ENCODE results near the gene RHO. TPM values are rescaled to one million over a fixed set of nuclear protein-coding genes. Genes with fewer than 3 reads are reported as not detected.
A peak's percentile ranks its signal among the peaks of the same experiment; 100 is the strongest.
"Not testable (repeated sequence)": the region's sequence is repeated elsewhere in the genome, so short reads cannot be mapped to it uniquely, and the experiment has no call there.

Gene RHO
- not detected in 2 replicates for total RNA-seq
- not detected in 2 replicates for polyA plus RNA-seq
- polyA plus RNA-seq (2011; cell fraction: cytosol; rRNA removed), result not detected in 2 replicates
- 0.12 TPM in 1 of 2 replicates, not detected in the other for polyA plus RNA-seq (2011; cell fraction: nucleus; rRNA removed)
- polyA plus RNA-seq (2012), result not detected in 2 replicates
- polyA minus RNA-seq, result not detected in 2 replicates
- not detected for polyA minus RNA-seq (2011; cell fraction: cytosol; rRNA and poly(A)+ RNA removed)
- polyA minus RNA-seq (2011; cell fraction: nucleus; rRNA and poly(A)+ RNA removed), result not detected in 2 replicates
- Bru-seq, nascent RNA, result not detected
- percentile 22 among the genes with signal in this experiment for BruChase-seq, experiment 1, labeled RNA remaining after a 6-hour chase
- BruChase-seq, experiment 2, labeled RNA remaining after a 2-hour chase, result percentile 15 among the genes with signal in this experiment
- long read RNA-seq, result 0 reads

DNA sequence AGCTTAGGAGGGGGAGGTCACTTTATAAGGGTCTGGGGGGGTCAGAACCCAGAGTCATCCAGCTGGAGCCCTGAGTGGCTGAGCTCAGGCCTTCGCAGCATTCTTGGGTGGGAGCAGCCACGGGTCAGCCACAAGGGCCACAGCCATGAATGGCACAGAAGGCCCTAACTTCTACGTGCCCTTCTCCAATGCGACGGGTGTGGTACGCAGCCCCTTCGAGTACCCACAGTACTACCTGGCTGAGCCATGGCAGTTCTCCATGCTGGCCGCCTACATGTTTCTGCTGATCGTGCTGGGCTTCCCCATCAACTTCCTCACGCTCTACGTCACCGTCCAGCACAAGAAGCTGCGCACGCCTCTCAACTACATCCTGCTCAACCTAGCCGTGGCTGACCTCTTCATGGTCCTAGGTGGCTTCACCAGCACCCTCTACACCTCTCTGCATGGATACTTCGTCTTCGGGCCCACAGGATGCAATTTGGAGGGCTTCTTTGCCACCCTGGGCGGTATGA is at the start of gene RHO:
Gene RHO (plus strand): TSS at position 51 of the 512 bp plus-strand sequence. CDS start 95 bp downstream, at position 146.
- Histone ChIP-seq H3K36me3 (ENCODE audit: control insufficient read depth in 2 of 2, extremely low read depth in 1 of 2, insufficient read depth in 2 of 2, low read length in 2 of 2) (no peaks in the 10 kb centered on the region), H3K4me1 (ENCODE audit: control insufficient read depth, extremely low read depth, insufficient read depth, low read length) (peaks cover 11% of the 10 kb centered on the region), H3K4me3 (replicated peaks in 1 of 3; ENCODE audit: insufficient read depth in 1 of 3, low read depth in 1 of 3, low read length in 3 of 3) (no peak within 1 kb of the TSS), H3K79me2 (ENCODE audit: control insufficient read depth, insufficient read depth, low read length) (no peaks in the 10 kb centered on the region), H3K4me2 (ENCODE audit: insufficient read depth, low read length) (no peak within 1 kb of the TSS), H2AFZ (ENCODE audit: low read depth, low read length) (no peak within 1 kb of the TSS), H3K27ac (ENCODE audit: insufficient read depth, low read depth, low read length) (no peak within 1 kb of the TSS), H4K20me1 (replicated peaks; ENCODE audit: control insufficient read depth, extremely low read depth, insufficient read depth, low read length) (no peaks in the 10 kb centered on the region), H3K27me3 (ENCODE audit: control insufficient read depth in 2 of 2, insufficient read depth in 2 of 2, low read length in 2 of 2) (no peaks in the 10 kb centered on the region), H3K9me1 (replicated peaks; ENCODE audit: control insufficient read depth, extremely low read depth, insufficient read depth, low read length) (no peaks in the 10 kb centered on the region), H3K9ac (replicated peaks; ENCODE audit: extremely low read depth, insufficient read depth, low read length) (no peak within 1 kb of the TSS), H3K9me3 (replicated peaks; ENCODE audit: control insufficient read depth, insufficient read depth, low read length) (no peaks in the 10 kb centered on the region)
- CTCF ChIA-PET, result no interaction called here
- TF ChIP-seq POLR2A (IDR thresholded peaks at IDR 0.05; ENCODE audit: low read depth, low read length), result no peak
- TF ChIP-seq JUN (IDR thresholded peaks at IDR 0.05; ENCODE audit: borderline replicate concordance, insufficient read depth, insufficient read length, low read depth), result no peak
- TF ChIP-seq, protein P1, sequence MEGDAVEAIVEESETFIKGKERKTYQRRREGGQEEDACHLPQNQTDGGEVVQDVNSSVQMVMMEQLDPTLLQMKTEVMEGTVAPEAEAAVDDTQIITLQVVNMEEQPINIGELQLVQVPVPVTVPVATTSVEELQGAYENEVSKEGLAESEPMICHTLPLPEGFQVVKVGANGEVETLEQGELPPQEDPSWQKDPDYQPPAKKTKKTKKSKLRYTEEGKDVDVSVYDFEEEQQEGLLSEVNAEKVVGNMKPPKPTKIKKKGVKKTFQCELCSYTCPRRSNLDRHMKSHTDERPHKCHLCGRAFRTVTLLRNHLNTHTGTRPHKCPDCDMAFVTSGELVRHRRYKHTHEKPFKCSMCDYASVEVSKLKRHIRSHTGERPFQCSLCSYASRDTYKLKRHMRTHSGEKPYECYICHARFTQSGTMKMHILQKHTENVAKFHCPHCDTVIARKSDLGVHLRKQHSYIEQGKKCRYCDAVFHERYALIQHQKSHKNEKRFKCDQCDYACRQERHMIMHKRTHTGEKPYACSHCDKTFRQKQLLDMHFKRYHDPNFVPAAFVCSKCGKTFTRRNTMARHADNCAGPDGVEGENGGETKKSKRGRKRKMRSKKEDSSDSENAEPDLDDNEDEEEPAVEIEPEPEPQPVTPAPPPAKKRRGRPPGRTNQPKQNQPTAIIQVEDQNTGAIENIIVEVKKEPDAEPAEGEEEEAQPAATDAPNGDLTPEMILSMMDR (IDR thresholded peaks at IDR 0.05; ENCODE audit: extremely low read depth in 1 of 2, insufficient read depth in 1 of 2, low read depth in 1 of 2, low read length in 2 of 2), result no peak
- TF ChIP-seq, protein P2, sequence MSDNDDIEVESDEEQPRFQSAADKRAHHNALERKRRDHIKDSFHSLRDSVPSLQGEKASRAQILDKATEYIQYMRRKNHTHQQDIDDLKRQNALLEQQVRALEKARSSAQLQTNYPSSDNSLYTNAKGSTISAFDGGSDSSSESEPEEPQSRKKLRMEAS (IDR thresholded peaks at IDR 0.05; ENCODE audit: insufficient read depth, insufficient read length), result no peak
- no peak for TF ChIP-seq EZH2 (IDR thresholded peaks at IDR 0.05; ENCODE audit: borderline replicate concordance, low read depth, low read length, severe bottlenecking)
- TF ChIP-seq GATA2 (IDR thresholded peaks at IDR 0.05; ENCODE audit: insufficient read depth, insufficient read length, low read depth, low read length), result no peak
- no peak for TF ChIP-seq MYC (IDR thresholded peaks at IDR 0.05; ENCODE audit: low read depth, low read length)
- TF ChIP-seq POLR2AphosphoS5 (IDR thresholded peaks at IDR 0.05; ENCODE audit: insufficient read depth, low read depth, low read length), result no peak
- no peak for TF ChIP-seq FOS (IDR thresholded peaks at IDR 0.05; ENCODE audit: borderline replicate concordance, insufficient read depth, low read length)
- FAIRE-seq (no peak), DNase-seq (ENCODE audit: low read depth, low spot score) (no peak)
- intact Hi-C loops (cut with micrococcal nuclease), result no loop called here
- POLR2A ChIA-PET, result interaction anchor here (0.6 kb wide), 1 partner anchor 231 kb away, joined by 3 read pairs; no protein-coding TSS in a partner anchor
- no TSS peak for BruUV-seq (replicated peaks)
- dilution Hi-C loops (cut with MboI; ENCODE audit: extremely low pct_ligation_motif_present, low sequenced_read_pairs), result no loop called here

GRCh38 chr3:129481225-129481765 is 47.1 kb upstream of the RHO start:
- intact Hi-C loops (cut with micrococcal nuclease), result not testable (repeated sequence)

More at GRCh38 chr3:129481225-129481765, 47.1 kb upstream of the RHO start:
- peaks cover 11% of the 10 kb centered on the region for H3K4me1 ChIP-seq (ENCODE audit: control insufficient read depth, extremely low read depth, insufficient read depth, low read length)
- H3K36me3 ChIP-seq (ENCODE audit: control insufficient read depth in 2 of 2, extremely low read depth in 1 of 2, insufficient read depth in 2 of 2, low read length in 2 of 2), result peaks cover 7 to 20% of the 10 kb centered on the region in 2 experiments
- CTCF ChIA-PET, result interaction anchor here (3.0 to 3.8 kb wide), 2 partner anchors 9 to 98 kb away, joined by 10 to 20 read pairs; no protein-coding TSS in a partner anchor
- H3K4me3 ChIP-seq (replicated peaks in 1 of 3; ENCODE audit: insufficient read depth in 1 of 3, low read depth in 1 of 3, low read length in 3 of 3); dilution Hi-C loops (cut with MboI; ENCODE audit: extremely low pct_ligation_motif_present, low sequenced_read_pairs); BruUV-seq (replicated peaks); DNase-seq (ENCODE audit: low read depth, low spot score); H3K79me2 ChIP-seq (ENCODE audit: control insufficient read depth, insufficient read depth, low read length); H3K27me3 ChIP-seq (ENCODE audit: control insufficient read depth in 2 of 2, insufficient read depth in 2 of 2, low read length in 2 of 2); H3K9me1 ChIP-seq (replicated peaks; ENCODE audit: control insufficient read depth, extremely low read depth, insufficient read depth, low read length); H2AFZ ChIP-seq (ENCODE audit: low read depth, low read length); POLR2A ChIA-PET; H3K4me2 ChIP-seq (ENCODE audit: insufficient read depth, low read length); H4K20me1 ChIP-seq (replicated peaks; ENCODE audit: control insufficient read depth, extremely low read depth, insufficient read depth, low read length); H3K9ac ChIP-seq (replicated peaks; ENCODE audit: extremely low read depth, insufficient read depth, low read length); H3K9me3 ChIP-seq (replicated peaks; ENCODE audit: control insufficient read depth, insufficient read depth, low read length): not testable (repeated sequence)
- H3K27ac ChIP-seq (ENCODE audit: insufficient read depth, low read depth, low read length), result peak overlapping the region; percentile 69
- FAIRE-seq, result peak; percentile 61

Data from endothelial cell of umbilical vein (primary cell).